DOHH2 (cell line): ENCODE data around the gene ACO1.

Experiments
- EZH2phosphoT487 ChIP-seq: fragments of 200-600 bp; sonication (generic); IDR thresholded peaks from 2 replicates; pipeline ENCODE4 v1.6.1; 2017; ENCODE audit warnings: borderline replicate concordance, mild to moderate bottlenecking, antibody characterized with exemption, low read length, moderate library complexity, mixed read lengths
- TF ChIP-seq, protein P1 (sequence below): fragments of 200-600 bp; sonication (generic); IDR thresholded peaks from one replicate; pipeline ENCODE4 v1.5.1; 2014; ENCODE audit warnings: antibody characterized with exemption, mild to moderate bottlenecking, low read depth, low read length; ENCODE audit not compliant: poor library complexity, severe bottlenecking

DNA sequence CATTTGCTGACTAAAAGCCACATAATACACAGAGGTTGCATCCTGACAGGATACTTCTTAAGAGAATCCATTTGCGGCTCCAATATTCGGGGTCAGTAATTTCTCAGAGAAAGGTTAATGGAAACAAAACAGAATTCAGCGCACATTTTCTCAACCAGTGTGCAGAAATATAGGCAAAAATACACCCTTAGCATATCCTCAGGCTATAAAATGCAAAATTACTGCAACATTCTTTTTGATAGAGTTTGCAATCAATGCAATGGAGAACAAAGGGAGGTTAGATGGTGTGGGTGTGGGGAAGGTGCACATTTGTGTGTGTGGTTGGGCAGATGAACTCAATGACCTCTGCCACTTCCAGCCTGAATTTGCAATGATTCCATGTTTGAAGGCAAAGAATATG lies 35.4 kb upstream of the ACO1 start:
- TF ChIP-seq, protein P1, sequence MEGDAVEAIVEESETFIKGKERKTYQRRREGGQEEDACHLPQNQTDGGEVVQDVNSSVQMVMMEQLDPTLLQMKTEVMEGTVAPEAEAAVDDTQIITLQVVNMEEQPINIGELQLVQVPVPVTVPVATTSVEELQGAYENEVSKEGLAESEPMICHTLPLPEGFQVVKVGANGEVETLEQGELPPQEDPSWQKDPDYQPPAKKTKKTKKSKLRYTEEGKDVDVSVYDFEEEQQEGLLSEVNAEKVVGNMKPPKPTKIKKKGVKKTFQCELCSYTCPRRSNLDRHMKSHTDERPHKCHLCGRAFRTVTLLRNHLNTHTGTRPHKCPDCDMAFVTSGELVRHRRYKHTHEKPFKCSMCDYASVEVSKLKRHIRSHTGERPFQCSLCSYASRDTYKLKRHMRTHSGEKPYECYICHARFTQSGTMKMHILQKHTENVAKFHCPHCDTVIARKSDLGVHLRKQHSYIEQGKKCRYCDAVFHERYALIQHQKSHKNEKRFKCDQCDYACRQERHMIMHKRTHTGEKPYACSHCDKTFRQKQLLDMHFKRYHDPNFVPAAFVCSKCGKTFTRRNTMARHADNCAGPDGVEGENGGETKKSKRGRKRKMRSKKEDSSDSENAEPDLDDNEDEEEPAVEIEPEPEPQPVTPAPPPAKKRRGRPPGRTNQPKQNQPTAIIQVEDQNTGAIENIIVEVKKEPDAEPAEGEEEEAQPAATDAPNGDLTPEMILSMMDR: no peak
- no peak for TF ChIP-seq EZH2phosphoT487
